WTC11 (cell line): ENCODE data around the gene ST6GALNAC2. TPM values are rescaled to one million over a fixed set of nuclear protein-coding genes. Genes with fewer than 3 reads are reported as not detected.
A peak's percentile ranks its signal among the peaks of the same experiment; 100 is the strongest.

Source experiments
- ATAC-seq: fragments of 200-7000 bp; cut with Tn5 transposase; 2 replicates; pipeline ENCODE4 v1.10.0; 2021; ENCODE audit warnings: mild to moderate bottlenecking, moderate library complexity
- CTCF ChIA-PET: fragments of 300-600 bp; sonication (Branson Sonifier 250); formaldehyde crosslinking; loops from one replicate; lab custom pipeline; 2021; ENCODE audit warnings: antibody characterized with exemption; lab: Charles Lee
- POLR2A ChIA-PET: fragments of 350-600 bp; sonication (Branson Sonifier 250); formaldehyde crosslinking; loops from one replicate; lab custom pipeline; 2021; ENCODE audit warnings: antibody characterized with exemption; lab: Charles Lee
- DNase-seq: peaks from one replicate; pipeline ENCODE4 v3.0.0; 2021; ENCODE audit warnings: low spot score
- H3K27ac Mint-ChIP-seq: 2 replicates; pipeline ENCODE4 v1.8.0; 2021; ENCODE audit warnings: mixed read lengths
- H3K27me3 Mint-ChIP-seq: 2 replicates; pipeline ENCODE4 v1.8.0; 2021; ENCODE audit warnings: low read depth, mild to moderate bottlenecking, moderate library complexity, mixed read lengths
- H3K36me3 Mint-ChIP-seq: 2 replicates; pipeline ENCODE4 v1.8.0; 2021; ENCODE audit warnings: mixed read lengths
- H3K4me1 Mint-ChIP-seq: 2 replicates; pipeline ENCODE4 v1.8.0; 2022; ENCODE audit warnings: mixed read lengths
- H3K4me3 Mint-ChIP-seq: 2 replicates; pipeline ENCODE4 v1.8.0; 2021; ENCODE audit warnings: mild to moderate bottlenecking, moderate library complexity, mixed read lengths
- H3K9me3 Mint-ChIP-seq: 2 replicates; pipeline ENCODE4 v1.8.0; 2021; ENCODE audit warnings: mixed read lengths
- ATF3 ChIP-seq: sonication (generic); formaldehyde crosslinking; conservative IDR thresholded peaks from 2 replicates; pipeline ENCODE4 v1.8.1; 2022; ENCODE audit warnings: mild to moderate bottlenecking, missing genetic modification reagents
- CREM ChIP-seq: sonication (generic); formaldehyde crosslinking; IDR thresholded peaks from 2 replicates; pipeline ENCODE4 v1.8.1; 2022; ENCODE audit warnings: mild to moderate bottlenecking, missing genetic modification reagents, moderate library complexity
- CTCF ChIP-seq: fragments of 200-600 bp; IDR thresholded peaks from 2 replicates; pipeline ENCODE4 v1.8.0; 2022; ENCODE audit warnings: antibody characterized with exemption
- ERG ChIP-seq: fragments of 250-450 bp; sonication (Bioruptor Pico); IDR thresholded peaks from 2 replicates; pipeline ENCODE4 v1.8.0; 2021; ENCODE audit warnings: mild to moderate bottlenecking
- FOXJ3 ChIP-seq: sonication (generic); formaldehyde crosslinking; IDR thresholded peaks from 2 replicates; pipeline ENCODE4 v1.9.0; 2021; ENCODE audit warnings: missing genetic modification reagents, mild to moderate bottlenecking, borderline replicate concordance
- FOXP1 ChIP-seq: sonication (generic); formaldehyde crosslinking; IDR thresholded peaks from 2 replicates; pipeline ENCODE4 v1.8.0; 2022; ENCODE audit warnings: missing genetic modification reagents, mild to moderate bottlenecking, moderate library complexity, borderline replicate concordance
- HMGXB4 ChIP-seq: sonication (generic); formaldehyde crosslinking; IDR thresholded peaks from 2 replicates; pipeline ENCODE4 v1.8.1; 2023; ENCODE audit warnings: mild to moderate bottlenecking, moderate library complexity, missing genetic modification reagents
- MAX ChIP-seq: sonication (generic); formaldehyde crosslinking; IDR thresholded peaks from 2 replicates; pipeline ENCODE4 v1.8.0; 2022; ENCODE audit warnings: mild to moderate bottlenecking, missing genetic modification reagents
- MYBL2 ChIP-seq: sonication (generic); formaldehyde crosslinking; IDR thresholded peaks from 2 replicates; pipeline ENCODE4 v1.8.1; 2023; ENCODE audit warnings: mild to moderate bottlenecking, moderate library complexity, missing genetic modification reagents
- NFE2L1 ChIP-seq: sonication (generic); formaldehyde crosslinking; IDR thresholded peaks from 2 replicates; pipeline ENCODE4 v1.8.1; 2023; ENCODE audit warnings: missing genetic modification reagents
- NR1H2 ChIP-seq: sonication (generic); formaldehyde crosslinking; IDR thresholded peaks from 2 replicates; pipeline ENCODE4 v1.9.0; 2021; ENCODE audit warnings: mild to moderate bottlenecking, moderate library complexity, missing genetic modification reagents
- NR3C1 ChIP-seq: sonication (generic); formaldehyde crosslinking; conservative IDR thresholded peaks from 2 replicates; pipeline ENCODE4 v1.8.1; 2023; ENCODE audit warnings: low read depth, mild to moderate bottlenecking, missing genetic modification reagents
- PREB ChIP-seq: sonication (generic); formaldehyde crosslinking; IDR thresholded peaks from 2 replicates; pipeline ENCODE4 v1.8.1; 2022; ENCODE audit warnings: mild to moderate bottlenecking, missing genetic modification reagents, moderate library complexity, borderline replicate concordance
- SMAD4 ChIP-seq: sonication (generic); formaldehyde crosslinking; IDR thresholded peaks from 2 replicates; pipeline ENCODE4 v1.8.0; 2022; ENCODE audit warnings: mild to moderate bottlenecking, missing genetic modification reagents
- TEAD4 ChIP-seq: sonication (generic); formaldehyde crosslinking; IDR thresholded peaks from 2 replicates; pipeline ENCODE4 v1.8.0; 2022; ENCODE audit warnings: mild to moderate bottlenecking, missing genetic modification reagents
- USF2 ChIP-seq: sonication (generic); formaldehyde crosslinking; IDR thresholded peaks from 2 replicates; pipeline ENCODE4 v1.8.1; 2023; ENCODE audit warnings: mild to moderate bottlenecking, missing genetic modification reagents, moderate library complexity
- ZBTB21 ChIP-seq: sonication (generic); formaldehyde crosslinking; IDR thresholded peaks from 2 replicates; pipeline ENCODE4 v1.8.1; 2023; ENCODE audit warnings: mild to moderate bottlenecking, missing genetic modification reagents, borderline replicate concordance
- ZNF121 ChIP-seq: sonication (generic); formaldehyde crosslinking; IDR thresholded peaks from 2 replicates; pipeline ENCODE4 v1.8.0; 2023; ENCODE audit warnings: missing genetic modification reagents
- ZNF219 ChIP-seq: sonication (generic); formaldehyde crosslinking; IDR thresholded peaks from 2 replicates; pipeline ENCODE4 v1.8.0; 2023; ENCODE audit warnings: missing genetic modification reagents, mild to moderate bottlenecking, borderline replicate concordance
- ZNF263 ChIP-seq: sonication (generic); formaldehyde crosslinking; IDR thresholded peaks from 2 replicates; pipeline ENCODE4 v1.8.1; 2022; ENCODE audit warnings: low read depth, mild to moderate bottlenecking, moderate library complexity, missing genetic modification reagents
- ZNF317 ChIP-seq: sonication (generic); formaldehyde crosslinking; IDR thresholded peaks from 2 replicates; pipeline ENCODE4 v1.8.1; 2023; ENCODE audit warnings: low read depth, mild to moderate bottlenecking, moderate library complexity, missing genetic modification reagents, borderline replicate concordance
- total RNA-seq: library from RNA; stranded (reverse); gene quantifications from 3 replicates; pipeline ENCODE4 v1.2.3, GENCODE V29; 2021

The ST6GALNAC2 gene
- total RNA-seq, 1 experiment from 2014 or later, result not detected

- TF ChIP-seq ERG (CRISPR knock-in tag) (no peak), NR1H2 (no peak), FOXJ3 (CRISPR knock-in tag) (no peak), ZBTB21 (CRISPR knock-in tag) (no peak), NR3C1 (CRISPR knock-in tag) (no peak), NFE2L1 (no peak), PREB (CRISPR knock-in tag) (no peak), FOXP1 (CRISPR knock-in tag) (no peak), HMGXB4 (CRISPR knock-in tag) (no peak), ZNF263 (CRISPR knock-in tag) (no peak), ATF3 (CRISPR knock-in tag) (no peak), CREM (no peak), ZNF317 (CRISPR knock-in tag) (no peak), TEAD4 (CRISPR knock-in tag) (no peak), SMAD4 (CRISPR knock-in tag) (no peak)
- no peak for ATAC-seq
- CTCF ChIA-PET, result interaction anchor here (1.0 to 9.7 kb wide), 3 partner anchors 15 to 19 kb away, joined by 3 to 123 read pairs (median 81); no protein-coding TSS in a partner anchor
- H3K4me1 Mint-ChIP-seq, result peaks cover 40% of the 10 kb centered on the region
- no peaks in the 10 kb centered on the region; the same call in 1 of the 2 replicates for H3K36me3 Mint-ChIP-seq
- no peak overlapping the region for H3K27ac Mint-ChIP-seq
- POLR2A ChIA-PET, result no interaction called here
- H3K4me3 Mint-ChIP-seq, result no peak overlapping the region
- H3K9me3 Mint-ChIP-seq, result no peaks in the 10 kb centered on the region
- DNase-seq, result no peak
- H3K27me3 Mint-ChIP-seq, result peaks cover 31% of the 10 kb centered on the region
Observed at GRCh38 chr17:76541739-76542454, 43.8 kb downstream of the ST6GALNAC2 start.

- ChIA-PET POLR2A (interaction anchor here (1.0 kb wide), 2 partner anchors 17 to 205 kb away, joined by 3 read pairs; no protein-coding TSS in a partner anchor), CTCF (interaction anchor here (0.6 to 9.7 kb wide), 23 partner anchors 10 to 187 kb away, joined by 3 to 123 read pairs (median 5); partner anchors contain the start of genes AANAT, PRPSAP1 and UBE2O)
- H3K27ac Mint-ChIP-seq, result peak overlapping the region; percentile 80
- no peaks in the 10 kb centered on the region; the same call in 1 of the 2 replicates for H3K36me3 Mint-ChIP-seq
- ATAC-seq (peak; percentile 91), DNase-seq (peak; percentile 95)
- peak overlapping the region; percentile 74 for H3K4me3 Mint-ChIP-seq
- peaks cover 40% of the 10 kb centered on the region for H3K4me1 Mint-ChIP-seq
- peaks cover 43% of the 10 kb centered on the region for H3K27me3 Mint-ChIP-seq
- no peaks in the 10 kb centered on the region for H3K9me3 Mint-ChIP-seq
- TF ChIP-seq CTCF (no peak), NFE2L1 (peak; percentile 64; the same call in 1 of the 2 replicates), ZNF121 (CRISPR knock-in tag) (0 out of 2 replicates have a peak, but pooled peaks have one; percentile 24), ZNF263 (CRISPR knock-in tag) (0 out of 2 replicates have a peak, but pooled peaks have one; percentile 51), MYBL2 (CRISPR knock-in tag) (peak; percentile 78), USF2 (CRISPR knock-in tag) (peak; percentile 32; the same call in 1 of the 2 replicates), MAX (CRISPR knock-in tag) (peak; percentile 90), ZNF219 (CRISPR knock-in tag) (no peak)
Observed at GRCh38 chr17:76540381-76541300, 45.0 kb downstream of the ST6GALNAC2 start.
